Activated T-helper 2 cell treated with anti-CD3 and anti-CD28 coated beads, Interferon-gamma antibody, Interleukin-2, Interleukin-4, amounts not matched to agents 10 μg/mL and 5 μg/mL and 100 μg/mL, durations not matched to agents 14 hours and 24 hours and 36 hours (primary cell): Measurements from ENCODE around the gene CD200. TPM values are rescaled to one million over a fixed set of nuclear protein-coding genes. Genes with fewer than 3 reads are reported as not detected.

Source experiments
- DNase-seq: peaks from one replicate; pipeline ENCODE4 v3.0.0; 2021; ENCODE audit warnings: low spot score
- H3K27ac Mint-ChIP-seq: one replicate; pipeline ENCODE4 v1.8.0; 2021; ENCODE audit warnings: mixed read lengths
- H3K27me3 Mint-ChIP-seq: one replicate; pipeline ENCODE4 v1.8.0; 2021; ENCODE audit warnings: low read depth, mixed read lengths
- H3K36me3 Mint-ChIP-seq: one replicate; pipeline ENCODE4 v1.8.0; 2021; ENCODE audit warnings: low read depth, mixed read lengths
- H3K4me1 Mint-ChIP-seq: one replicate; pipeline ENCODE4 v1.8.0; 2021; ENCODE audit warnings: low read depth, mixed read lengths
- H3K4me3 Mint-ChIP-seq: one replicate; pipeline ENCODE4 v1.8.0; 2021; ENCODE audit warnings: low read depth, mild to moderate bottlenecking, moderate library complexity, mixed read lengths
- H3K9me3 Mint-ChIP-seq: one replicate; pipeline ENCODE4 v1.8.0; 2021; ENCODE audit warnings: mixed read lengths
- intact Hi-C: fragments of 100-400 bp; cut with micrococcal nuclease; formaldehyde crosslinking; loops from one replicate; pipeline ENCODE4 v1.15.1; 2023
- total RNA-seq: library from RNA; stranded (reverse); gene quantifications from 2 replicates; pipeline ENCODE4 v1.2.3, GENCODE V29; 2022

CD200 gene
- total RNA-seq, result 60.3 and 63.3 TPM in 2 replicates

- H3K9me3 Mint-ChIP-seq, result no peaks in the 10 kb centered on the region
- DNase-seq, result peak; percentile 49
- H3K4me1 Mint-ChIP-seq, result peaks cover 42% of the 10 kb centered on the region
- H3K36me3 Mint-ChIP-seq, result peaks cover 38% of the 10 kb centered on the region
- intact Hi-C loops, result no loop called here
- H3K27me3 Mint-ChIP-seq, result no peaks in the 10 kb centered on the region
- peak within 1 kb of the TSS; percentile 90 for H3K4me3 Mint-ChIP-seq
- peak within 1 kb of the TSS; percentile 85 for H3K27ac Mint-ChIP-seq
These were observed at the start of gene CD200 for GRCh38 chr3:112333002-112333380. TSS of gene CD200 (plus strand) at chr3:112333156. CDS start at chr3:112333213, 57 bp downstream.

- H3K4me3 Mint-ChIP-seq, result no peak overlapping the region
- no peaks in the 10 kb centered on the region for H3K27me3 Mint-ChIP-seq
- H3K27ac Mint-ChIP-seq, result no peak overlapping the region
- H3K36me3 Mint-ChIP-seq, result no peaks in the 10 kb centered on the region
- intact Hi-C loops, result no loop called here
- no peak for DNase-seq
- H3K4me1 Mint-ChIP-seq, result peaks cover 17% of the 10 kb centered on the region
- no peaks in the 10 kb centered on the region for H3K9me3 Mint-ChIP-seq
These were observed 43.9 kb upstream of the CD200 start for GRCh38 chr3:112289011-112289410.

- intact Hi-C loops, result loop anchor here (1.0 to 5.0 kb wide), 3 partner anchors 34 to 226 kb away; no protein-coding TSS in a partner anchor
- Mint-ChIP-seq H3K27me3 (no peaks in the 10 kb centered on the region), H3K4me3 (peak within 1 kb of the TSS; percentile 70), H3K36me3 (no peaks in the 10 kb centered on the region), H3K27ac (peak within 1 kb of the TSS; percentile 83), H3K9me3 (no peaks in the 10 kb centered on the region), H3K4me1 (peaks cover 45% of the 10 kb centered on the region)
- DNase-seq, result peak; percentile 28
These were observed 39.3 kb upstream of the CD200 start, which contains the start of gene SLC9C1 for GRCh38 chr3:112293368-112294321. TSS of gene SLC9C1 (minus strand) at chr3:112294216. CDS start at chr3:112286791, 7,425 bp downstream.

GRCh38 chr3:112297714-112298113 lies 35.2 kb upstream of the CD200 start:
- Mint-ChIP-seq H3K4me1 (peaks cover 47% of the 10 kb centered on the region), H3K27ac (peak overlapping the region; percentile 82), H3K9me3 (no peaks in the 10 kb centered on the region), H3K4me3 (peak overlapping the region; percentile 69), H3K36me3 (peaks cover 4% of the 10 kb centered on the region), H3K27me3 (no peaks in the 10 kb centered on the region)
- intact Hi-C loops, result loop anchor here (5.0 kb wide), 1 partner anchor 375 kb away; no protein-coding TSS in a partner anchor
- DNase-seq, result no peak

GRCh38 chr3:112298781-112299180 lies 34.2 kb upstream of the CD200 start:
- no peaks in the 10 kb centered on the region for H3K27me3 Mint-ChIP-seq
- H3K4me1 Mint-ChIP-seq, result peaks cover 41% of the 10 kb centered on the region
- no peak overlapping the region for H3K4me3 Mint-ChIP-seq
- no peak overlapping the region for H3K27ac Mint-ChIP-seq
- peaks cover 4% of the 10 kb centered on the region for H3K36me3 Mint-ChIP-seq
- intact Hi-C loops, result loop anchor here (5.0 kb wide), 1 partner anchor 374 kb away; no protein-coding TSS in a partner anchor
- no peak for DNase-seq
- no peaks in the 10 kb centered on the region for H3K9me3 Mint-ChIP-seq

- H3K9me3 Mint-ChIP-seq, result no peaks in the 10 kb centered on the region
- DNase-seq, result no peak
- no peaks in the 10 kb centered on the region for H3K27me3 Mint-ChIP-seq
- H3K36me3 Mint-ChIP-seq, result peaks cover 4% of the 10 kb centered on the region
- intact Hi-C loops, result loop anchor here (5.0 kb wide), 1 partner anchor 165 kb away; no protein-coding TSS in a partner anchor
- H3K4me1 Mint-ChIP-seq, result peaks cover 21% of the 10 kb centered on the region
- no peak overlapping the region for H3K27ac Mint-ChIP-seq
- H3K4me3 Mint-ChIP-seq, result no peak overlapping the region
These were observed 30.7 kb upstream of the CD200 start for GRCh38 chr3:112302150-112302830.

- Mint-ChIP-seq H3K27me3 (no peaks in the 10 kb centered on the region), H3K27ac (no peak overlapping the region), H3K4me1 (peaks cover 14% of the 10 kb centered on the region), H3K36me3 (peaks cover 4% of the 10 kb centered on the region), H3K9me3 (no peaks in the 10 kb centered on the region), H3K4me3 (no peak overlapping the region)
- intact Hi-C loops, result loop anchor here (5.0 kb wide), 1 partner anchor 166 kb away; no protein-coding TSS in a partner anchor
- DNase-seq, result no peak
These were observed 29.8 kb upstream of the CD200 start for GRCh38 chr3:112302881-112303763.

- no peaks in the 10 kb centered on the region for H3K9me3 Mint-ChIP-seq
- no peaks in the 10 kb centered on the region for H3K27me3 Mint-ChIP-seq
- H3K36me3 Mint-ChIP-seq, result peaks cover 4% of the 10 kb centered on the region
- peaks cover 6% of the 10 kb centered on the region for H3K4me1 Mint-ChIP-seq
- no peak overlapping the region for H3K27ac Mint-ChIP-seq
- intact Hi-C loops, result loop anchor here (5.0 kb wide), 1 partner anchor 167 kb away; no protein-coding TSS in a partner anchor
- H3K4me3 Mint-ChIP-seq, result no peak overlapping the region
- DNase-seq, result no peak
These were observed 29.1 kb upstream of the CD200 start for GRCh38 chr3:112303764-112304325.

GRCh38 chr3:112304611-112305010 lies 28.3 kb upstream of the CD200 start:
- no peaks in the 10 kb centered on the region for H3K9me3 Mint-ChIP-seq
- peaks cover 4% of the 10 kb centered on the region for H3K36me3 Mint-ChIP-seq
- H3K4me3 Mint-ChIP-seq, result no peak overlapping the region
- H3K4me1 Mint-ChIP-seq, result peaks cover 5% of the 10 kb centered on the region
- no peak overlapping the region for H3K27ac Mint-ChIP-seq
- no peak for DNase-seq
- H3K27me3 Mint-ChIP-seq, result no peaks in the 10 kb centered on the region
- intact Hi-C loops, result loop anchor here (5.0 kb wide), 1 partner anchor 167 kb away; no protein-coding TSS in a partner anchor

- DNase-seq, result no peak
- H3K9me3 Mint-ChIP-seq, result no peaks in the 10 kb centered on the region
- intact Hi-C loops, result no loop called here
These were observed 26.1 kb upstream of the CD200 start for GRCh38 chr3:112306825-112307224.

GRCh38 chr3:112307557-112307956 lies 25.4 kb upstream of the CD200 start:
- Mint-ChIP-seq H3K9me3 (no peaks in the 10 kb centered on the region), H3K27ac (no peak overlapping the region), H3K36me3 (no peaks in the 10 kb centered on the region), H3K27me3 (no peaks in the 10 kb centered on the region), H3K4me1 (peaks cover under 1% of the 10 kb centered on the region), H3K4me3 (no peak overlapping the region)
- no peak for DNase-seq
- intact Hi-C loops, result no loop called here

More at GRCh38 chr3:112306825-112307224, 26.1 kb upstream of the CD200 start:
- no peak overlapping the region for H3K4me3 Mint-ChIP-seq
- H3K27me3 Mint-ChIP-seq, result no peaks in the 10 kb centered on the region
- H3K36me3 Mint-ChIP-seq, result peaks cover 4% of the 10 kb centered on the region
- no peaks in the 10 kb centered on the region for H3K4me1 Mint-ChIP-seq
- no peak overlapping the region for H3K27ac Mint-ChIP-seq
